ENCODE measurements around the gene WDR19.

- TF ChIP-seq CTCF (IDR thresholded peaks at IDR 0.05) (no peak), REST (IDR thresholded peaks at IDR 0.05; ENCODE audit: insufficient read depth in 1 of 2, low read depth in 2 of 2, low read length in 1 of 2) (no peak), TCF7L2 (IDR thresholded peaks at IDR 0.05; ENCODE audit: low read depth, low read length) (no peak)
Measured at GRCh38 chr4:39166177-39166576, 16.2 kb upstream of the WDR19 start.
